ENCODE results near the gene HACE1.

DNA sequence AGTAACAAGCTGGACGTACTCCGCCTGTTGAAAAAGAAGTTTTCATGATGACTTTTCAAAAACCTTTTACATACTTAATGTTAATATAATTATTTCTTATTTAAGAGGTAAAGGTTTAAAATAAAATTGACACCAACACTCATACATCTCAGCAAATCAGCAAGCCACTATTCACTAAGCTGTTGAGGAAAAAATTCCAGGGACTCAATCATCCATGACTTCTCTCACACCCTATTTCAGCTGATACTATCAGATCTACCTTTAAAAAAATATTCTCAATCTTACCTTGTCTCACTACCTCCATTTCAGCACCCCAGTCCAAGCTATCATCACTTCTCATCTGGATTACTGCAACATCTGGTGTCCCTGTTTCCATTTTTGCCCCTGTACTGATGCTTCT, 109.3 kb downstream of the HACE1 start:
- TF ChIP-seq CTCF (IDR thresholded peaks at IDR 0.05; ENCODE audit: low read depth, low read length) = no peak
- no peak for TF ChIP-seq MAX (IDR thresholded peaks at IDR 0.05; ENCODE audit: low read depth, low read length)
- TF ChIP-seq POLR2A (IDR thresholded peaks at IDR 0.05; ENCODE audit: extremely low read depth, insufficient read length) = no peak

Data from NB4 (cell line).